Lower lobe of right lung (tissue), 2 donors: ENCODE results near the gene C15orf39. TPM values are rescaled to one million over a fixed set of nuclear protein-coding genes. Genes with fewer than 3 reads are reported as not detected.
"Not testable (repeated sequence)": the region's sequence is repeated elsewhere in the genome, so short reads cannot be mapped to it uniquely, and the experiment has no call there.

Experiments used
- ATAC-seq, 2 donors: fragments of 200-7000 bp; cut with Tn5 transposase; one replicate each; pipeline ENCODE4 v1.9.1; 2020 to 2022; ENCODE audit warnings: mild to moderate bottlenecking in 2 of 2, moderate library complexity in 2 of 2
- DNase-seq: peaks from one replicate; pipeline ENCODE4 v3.0.0-alpha.2; 2020
- H3K27ac ChIP-seq: fragments of 200-600 bp; one replicate; pipeline ENCODE4 v1.8.0; 2022
- H3K27me3 ChIP-seq: fragments of 200-600 bp; one replicate; pipeline ENCODE4 v1.8.0; 2022; ENCODE audit warnings: low read depth
- H3K36me3 ChIP-seq: fragments of 200-600 bp; one replicate; pipeline ENCODE4 v1.8.0; 2022; ENCODE audit warnings: mild to moderate bottlenecking
- H3K4me1 ChIP-seq: fragments of 200-600 bp; one replicate; pipeline ENCODE4 v1.8.0; 2022
- H3K4me3 ChIP-seq: fragments of 200-600 bp; one replicate; pipeline ENCODE4 v1.8.0; 2022; ENCODE audit warnings: mild to moderate bottlenecking
- H3K9me3 ChIP-seq: fragments of 200-600 bp; one replicate; pipeline ENCODE4 v1.8.0; 2022
- intact Hi-C: fragments of 100-400 bp; cut with DNase I; formaldehyde crosslinking; loops from one replicate; pipeline ENCODE4 v1.11.0; 2022
- total RNA-seq: library from RNA; stranded (reverse); fragmentation: NEBNext Ultra II Directional; extraction: Animal tissue kit (Norgen Biotek cat#: 25700); gene quantifications from one replicate; pipeline ENCODE4 v1.2.1, GENCODE V29; 2021
- TF ChIP-seq, protein P1 (sequence below): fragments of 200-600 bp; IDR thresholded peaks from one replicate; pipeline ENCODE4 v1.8.0; 2022; ENCODE audit warnings: antibody characterized with exemption, mild to moderate bottlenecking
- donor health status: DM: no; HTN: yes; CAD: no; lungs with severe emphysema.

Gene C15orf39
- total RNA-seq, 1 donor from 2014 or later: 36.3 TPM

DNA sequence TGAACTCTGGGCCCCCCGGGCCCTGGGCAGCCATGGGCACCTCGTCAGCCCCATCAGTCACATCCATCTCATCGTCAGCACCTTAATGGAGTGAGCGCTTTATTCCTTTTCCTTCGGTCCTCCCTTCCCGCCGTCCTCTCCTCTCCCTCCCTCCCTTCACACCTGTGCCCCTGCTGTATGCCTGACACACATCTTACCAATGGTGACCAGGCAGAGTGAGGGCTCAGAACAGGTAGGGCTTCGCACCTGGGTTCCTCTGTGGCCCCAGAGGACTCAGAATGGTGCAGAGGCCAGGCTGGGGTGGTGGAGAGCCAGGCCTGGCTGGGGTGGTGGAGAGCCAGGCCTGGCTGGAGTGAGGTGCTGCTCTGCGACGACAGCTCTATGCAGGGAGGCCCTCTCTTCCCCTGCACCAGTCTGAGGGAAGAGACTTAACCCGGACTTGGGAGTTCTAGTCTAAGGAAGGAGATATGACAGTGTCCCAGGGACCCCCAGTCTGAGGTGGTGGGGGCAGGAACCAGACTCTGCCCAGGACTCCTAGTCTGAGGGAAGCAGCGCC, 11.6 kb downstream of the C15orf39 start:
- no peak overlapping the region for H3K4me3 ChIP-seq
- no peaks in the 10 kb centered on the region for H3K9me3 ChIP-seq
- intact Hi-C loops: no loop called here
- ATAC-seq: no peak
- H3K36me3 ChIP-seq: peaks cover 64% of the 10 kb centered on the region
- TF ChIP-seq, protein P1, sequence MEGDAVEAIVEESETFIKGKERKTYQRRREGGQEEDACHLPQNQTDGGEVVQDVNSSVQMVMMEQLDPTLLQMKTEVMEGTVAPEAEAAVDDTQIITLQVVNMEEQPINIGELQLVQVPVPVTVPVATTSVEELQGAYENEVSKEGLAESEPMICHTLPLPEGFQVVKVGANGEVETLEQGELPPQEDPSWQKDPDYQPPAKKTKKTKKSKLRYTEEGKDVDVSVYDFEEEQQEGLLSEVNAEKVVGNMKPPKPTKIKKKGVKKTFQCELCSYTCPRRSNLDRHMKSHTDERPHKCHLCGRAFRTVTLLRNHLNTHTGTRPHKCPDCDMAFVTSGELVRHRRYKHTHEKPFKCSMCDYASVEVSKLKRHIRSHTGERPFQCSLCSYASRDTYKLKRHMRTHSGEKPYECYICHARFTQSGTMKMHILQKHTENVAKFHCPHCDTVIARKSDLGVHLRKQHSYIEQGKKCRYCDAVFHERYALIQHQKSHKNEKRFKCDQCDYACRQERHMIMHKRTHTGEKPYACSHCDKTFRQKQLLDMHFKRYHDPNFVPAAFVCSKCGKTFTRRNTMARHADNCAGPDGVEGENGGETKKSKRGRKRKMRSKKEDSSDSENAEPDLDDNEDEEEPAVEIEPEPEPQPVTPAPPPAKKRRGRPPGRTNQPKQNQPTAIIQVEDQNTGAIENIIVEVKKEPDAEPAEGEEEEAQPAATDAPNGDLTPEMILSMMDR: no peak
- no peak for DNase-seq
- H3K27me3 ChIP-seq: no peaks in the 10 kb centered on the region
- no peak overlapping the region for H3K27ac ChIP-seq
- peaks cover 26% of the 10 kb centered on the region for H3K4me1 ChIP-seq

GRCh38 chr15:75213768-75214221, 12.1 kb downstream of the C15orf39 start:
- intact Hi-C loops: no loop called here
- DNase-seq (no peak), ATAC-seq (peak in 1 of 2 donors; percentile 3)
- peaks cover 26% of the 10 kb centered on the region for H3K4me1 ChIP-seq
- no peaks in the 10 kb centered on the region for H3K27me3 ChIP-seq
- H3K36me3 ChIP-seq: peaks cover 59% of the 10 kb centered on the region
- no peak overlapping the region for H3K27ac ChIP-seq
- no peaks in the 10 kb centered on the region for H3K9me3 ChIP-seq
- H3K4me3 ChIP-seq: no peak overlapping the region
- TF ChIP-seq, protein P1: no peak

GRCh38 chr15:75214293-75215096, 12.8 kb downstream of the C15orf39 start:
- no peak overlapping the region for H3K4me3 ChIP-seq
- H3K27ac ChIP-seq: no peak overlapping the region
- DNase-seq (no peak), ATAC-seq (peak in 1 of 2 donors; percentile 9)
- H3K36me3 ChIP-seq: peaks cover 52% of the 10 kb centered on the region
- no peaks in the 10 kb centered on the region for H3K27me3 ChIP-seq
- peaks cover 20% of the 10 kb centered on the region for H3K4me1 ChIP-seq
- TF ChIP-seq, protein P1: no peak
- no peaks in the 10 kb centered on the region for H3K9me3 ChIP-seq
- intact Hi-C loops: no loop called here

DNA sequence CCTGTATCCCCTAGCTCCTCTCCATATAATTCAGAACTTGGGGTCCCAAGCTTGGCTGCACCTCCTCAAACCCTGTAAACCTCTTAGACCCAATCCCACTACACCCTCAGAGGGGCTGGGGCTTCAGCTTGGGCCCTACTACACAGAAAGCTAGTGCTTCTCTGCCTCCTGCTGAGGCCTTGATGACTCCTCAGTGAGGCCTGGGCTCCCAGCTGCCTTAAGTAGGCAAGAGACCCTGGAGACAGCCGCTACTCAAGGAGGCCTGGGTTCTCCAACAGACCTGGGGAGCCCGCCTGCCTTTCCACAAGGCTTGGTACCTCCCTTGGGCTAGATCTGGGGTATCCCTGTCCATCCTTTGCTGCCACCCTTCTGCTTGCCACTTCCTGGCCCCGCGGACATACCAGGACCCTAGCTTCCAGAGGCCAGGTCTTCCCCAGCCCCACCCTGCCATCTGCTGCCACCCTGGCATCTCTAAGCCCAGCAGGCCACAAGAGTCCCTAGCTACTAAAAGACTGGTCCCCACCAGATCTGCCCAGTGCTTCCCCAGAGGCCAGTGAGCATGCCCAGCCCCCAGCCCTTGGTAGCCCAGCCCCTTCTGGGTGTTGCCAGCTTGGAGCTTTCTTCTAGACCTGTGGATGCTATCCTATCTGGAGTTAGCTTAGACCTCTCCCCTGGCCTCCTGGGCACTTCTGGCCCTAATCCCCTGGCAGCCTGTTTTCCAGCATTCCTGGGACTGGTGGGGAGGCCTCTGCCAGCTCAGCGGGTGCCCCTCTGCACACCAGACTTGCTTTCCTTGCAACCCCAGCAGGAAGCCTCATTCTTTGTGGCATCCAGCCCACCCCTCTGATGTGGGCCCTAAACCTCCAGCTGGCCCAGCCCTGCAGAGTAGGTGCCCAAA, 13.7 kb downstream of the C15orf39 start:
- Histone ChIP-seq H3K4me3 (no peak overlapping the region), H3K9me3 (no peaks in the 10 kb centered on the region), H3K27me3 (no peaks in the 10 kb centered on the region), H3K27ac (no peak overlapping the region), H3K36me3 (peaks cover 43% of the 10 kb centered on the region), H3K4me1 (peaks cover 12% of the 10 kb centered on the region)
- intact Hi-C loops: no loop called here
- DNase-seq: no peak
- TF ChIP-seq, protein P1: no peak
- ATAC-seq: peak in 1 of 2 donors; percentile 13

DNA sequence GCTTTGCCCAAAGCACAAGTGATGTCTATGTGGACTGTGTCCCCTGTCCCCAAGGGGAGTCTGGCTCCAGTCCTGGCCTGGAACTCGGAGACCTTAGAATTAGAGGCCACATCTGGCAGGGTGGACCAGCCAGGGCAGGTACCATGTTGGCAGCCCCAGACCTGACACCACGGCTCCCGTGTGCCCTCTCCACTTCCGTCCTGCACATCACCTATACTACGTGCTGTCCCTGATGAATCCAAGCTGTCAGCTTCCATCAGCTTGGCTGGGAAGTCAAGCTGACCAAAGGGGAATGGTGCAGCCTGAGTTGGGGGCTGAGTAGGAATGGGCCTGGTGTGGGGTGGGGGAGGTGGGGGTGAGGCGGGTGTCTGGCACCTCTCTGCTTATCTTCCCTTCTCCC, 15.3 kb downstream of the C15orf39 start:
- intact Hi-C loops: no loop called here

GRCh38 chr15:75217574-75217973, 15.9 kb downstream of the C15orf39 start:
- intact Hi-C loops: not testable (repeated sequence)

More for the DNA sequence above, 15.3 kb downstream of the C15orf39 start:
- Histone ChIP-seq H3K9me3 (no peaks in the 10 kb centered on the region), H3K4me3 (no peak overlapping the region), H3K27me3 (no peaks in the 10 kb centered on the region), H3K4me1 (no peaks in the 10 kb centered on the region), H3K36me3 (peaks cover 26% of the 10 kb centered on the region), H3K27ac (no peak overlapping the region)
- TF ChIP-seq, protein P1: no peak
- ATAC-seq (no peak), DNase-seq (no peak)

DNA sequence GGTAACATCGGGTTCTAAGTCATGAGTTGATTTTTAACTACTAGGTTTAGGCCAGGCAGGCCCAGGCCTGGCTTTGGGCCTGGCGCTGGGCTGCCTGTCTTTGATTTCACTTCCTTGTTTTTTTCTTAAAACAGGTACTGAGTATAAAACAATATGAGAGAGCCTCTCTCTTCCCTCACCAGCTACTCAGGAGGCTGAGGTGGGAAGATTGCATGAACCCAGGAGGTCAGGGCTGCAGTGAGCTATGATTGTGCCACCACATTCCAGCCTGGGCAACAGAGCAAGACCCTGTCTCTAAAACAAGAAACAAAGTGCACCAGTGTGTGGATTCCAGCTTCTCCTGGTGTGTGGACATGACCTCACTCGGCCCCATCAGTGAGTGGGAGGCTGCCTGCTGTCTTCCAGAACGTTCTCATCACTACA, 17.8 kb downstream of the C15orf39 start:
- H3K4me3 ChIP-seq, H3K27ac ChIP-seq, intact Hi-C loops, H3K9me3 ChIP-seq, H3K36me3 ChIP-seq, H3K4me1 ChIP-seq, DNase-seq, ATAC-seq, H3K27me3 ChIP-seq: not testable (repeated sequence)

More at GRCh38 chr15:75217574-75217973, 15.9 kb downstream of the C15orf39 start:
- not testable (repeated sequence) for DNase-seq, H3K9me3 ChIP-seq, H3K27ac ChIP-seq, H3K4me1 ChIP-seq, ATAC-seq, H3K4me3 ChIP-seq, H3K27me3 ChIP-seq
- peaks cover 21% of the 10 kb centered on the region for H3K36me3 ChIP-seq
